HG03097 (cell line): ENCODE results near the gene DDRGK1.

Source experiments
- ATAC-seq: cut with Tn5 transposase; IDR thresholded peaks from one replicate; pipeline ENCODE4 v1.9.1; 2021; ENCODE audit not compliant: unreplicated experiment, low FRiP score

Gene DDRGK1

DNA sequence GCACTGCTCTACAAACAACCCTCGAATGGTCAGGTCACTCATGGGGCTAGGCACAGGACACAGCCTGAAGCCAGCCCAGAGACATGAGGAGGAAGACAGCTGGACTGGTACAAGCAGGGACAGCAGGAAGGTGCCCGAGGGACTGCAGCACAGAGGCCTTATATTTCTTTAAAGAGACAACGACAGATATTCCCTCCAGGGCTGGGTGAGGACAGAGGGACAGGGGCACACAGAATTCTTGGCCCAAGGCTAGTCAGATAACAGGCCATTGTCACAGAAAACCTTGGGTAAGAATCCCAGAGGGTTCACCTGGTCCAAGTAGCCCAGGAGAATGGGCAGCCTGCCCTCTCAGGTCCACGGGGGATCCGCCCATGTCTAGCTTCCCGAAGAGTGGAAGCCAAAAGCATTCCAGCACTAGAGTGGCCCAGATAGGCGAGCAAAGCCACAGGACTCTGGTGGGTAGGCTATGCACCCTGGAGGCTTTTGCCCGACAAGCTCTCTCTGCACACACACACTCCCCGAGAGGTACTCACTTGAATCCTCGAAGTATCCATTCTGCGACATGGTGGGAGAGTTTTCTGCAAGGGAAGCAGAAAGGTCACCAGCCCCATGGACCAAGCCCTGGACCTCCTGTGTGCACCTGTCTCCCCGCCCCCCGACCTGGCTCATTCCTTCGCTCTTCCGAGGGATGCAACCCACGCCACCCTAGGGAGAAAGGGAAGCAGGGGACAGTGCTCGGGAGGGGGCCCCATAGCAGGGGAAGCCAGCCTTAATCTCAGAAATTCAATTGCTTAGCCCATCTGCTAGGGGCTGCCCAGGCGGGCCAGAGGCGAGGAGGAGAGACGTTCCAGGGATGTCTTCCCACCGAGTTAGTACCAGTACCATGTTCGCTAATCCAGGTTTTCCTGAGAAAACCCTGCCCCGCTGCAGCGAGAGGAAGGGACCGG, 32.8 kb upstream of the DDRGK1 start:
- no peak for ATAC-seq

DNA sequence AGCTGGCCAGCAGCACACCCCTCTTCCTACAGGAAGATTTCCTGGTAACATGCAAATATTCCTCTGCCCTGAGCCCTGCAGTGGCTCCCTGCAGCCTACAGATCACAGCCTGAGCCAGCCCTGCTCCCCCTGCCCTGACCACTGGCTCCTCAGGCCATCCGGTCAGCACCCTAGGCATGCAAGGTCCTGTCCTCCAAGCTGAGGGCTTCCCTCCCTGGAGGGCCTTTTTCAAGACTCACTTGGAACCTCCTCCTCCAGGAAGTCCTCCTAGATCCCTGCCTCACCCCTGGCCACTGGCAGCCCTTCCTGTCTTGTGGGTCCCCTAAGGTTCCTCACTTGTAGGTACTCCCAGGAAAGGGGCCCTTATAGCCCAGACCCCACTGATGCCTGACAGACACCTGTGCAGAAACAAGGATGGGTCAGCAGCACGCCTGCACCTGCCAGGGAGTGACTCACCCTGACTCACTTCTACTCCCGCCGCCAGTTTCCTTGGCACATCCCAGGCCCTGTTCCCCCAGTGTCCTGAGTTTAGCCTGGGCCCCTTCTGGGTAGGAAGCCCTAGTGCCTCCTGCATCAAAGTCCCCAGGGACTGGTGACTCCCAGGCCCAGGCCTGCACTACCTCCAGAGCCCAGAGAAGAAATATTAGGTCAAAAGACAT, 31.3 kb upstream of the DDRGK1 start:
- ATAC-seq: no peak

DNA sequence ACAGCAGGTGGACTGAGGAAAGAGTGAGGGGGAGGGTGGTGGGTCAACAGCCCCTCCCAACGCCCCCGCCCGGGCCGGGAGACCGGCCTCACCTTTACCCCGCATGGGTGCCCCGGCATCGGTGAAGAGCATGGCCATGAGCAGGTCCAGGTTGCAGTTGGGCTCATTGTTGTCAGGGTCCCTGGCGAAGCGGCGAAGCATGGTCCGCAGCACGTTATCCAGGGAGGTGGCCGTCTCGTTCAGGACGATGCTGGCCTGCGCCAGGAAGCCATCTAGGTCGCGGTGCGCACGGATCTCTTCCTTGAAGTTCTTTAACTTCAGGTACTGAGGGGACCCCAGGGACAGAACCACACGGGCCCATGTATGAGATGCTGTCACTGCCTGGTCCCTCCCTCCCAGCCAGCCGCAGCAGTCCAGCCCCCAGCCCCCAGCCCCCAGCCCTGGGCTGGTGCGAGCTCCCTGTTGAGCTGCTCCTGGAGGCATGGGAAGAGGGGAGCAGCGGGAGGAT, 29.6 kb upstream of the DDRGK1 start:
- no peak for ATAC-seq

DNA sequence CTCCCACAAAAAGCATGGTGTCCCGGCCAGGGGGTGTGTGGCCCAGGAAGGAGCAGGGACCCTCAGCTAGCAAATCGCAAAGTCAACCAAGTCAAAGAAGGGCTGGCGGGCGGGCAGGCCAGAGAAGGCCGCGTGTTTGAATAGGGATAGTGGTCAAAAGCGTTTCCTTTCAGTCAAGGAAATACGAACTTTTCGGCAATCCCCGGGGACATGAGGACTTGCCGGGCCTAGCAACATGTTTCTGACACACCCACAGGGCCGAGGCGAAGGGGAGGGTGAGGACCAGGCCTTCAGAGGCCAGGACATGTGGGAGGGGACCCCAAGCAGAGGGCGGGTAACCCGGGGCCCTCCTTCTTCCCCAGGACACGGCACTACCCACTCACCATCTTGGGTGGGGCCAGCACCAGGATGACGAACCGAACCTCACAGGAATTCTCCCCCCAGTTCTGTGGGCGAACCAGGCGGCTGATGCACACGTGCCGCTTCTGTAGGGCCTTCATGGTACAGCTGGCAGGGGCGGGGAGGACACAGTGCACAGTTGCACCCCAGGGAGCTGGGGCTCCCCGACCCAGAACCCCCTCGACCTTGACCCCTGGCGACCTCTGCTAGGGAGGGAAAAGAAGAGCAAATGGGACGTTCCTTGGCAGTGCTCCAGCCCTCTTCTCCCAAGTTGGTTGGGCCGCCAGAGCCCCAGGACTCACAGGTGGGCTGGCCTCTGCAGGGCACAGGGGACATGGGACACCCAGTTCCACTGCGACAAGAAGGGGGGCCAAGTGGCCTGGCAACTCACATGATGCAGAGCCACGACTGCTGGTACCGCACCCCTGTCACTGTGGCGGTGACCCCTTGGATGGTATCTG, 28.9 kb upstream of the DDRGK1 start:
- no peak for ATAC-seq

DNA sequence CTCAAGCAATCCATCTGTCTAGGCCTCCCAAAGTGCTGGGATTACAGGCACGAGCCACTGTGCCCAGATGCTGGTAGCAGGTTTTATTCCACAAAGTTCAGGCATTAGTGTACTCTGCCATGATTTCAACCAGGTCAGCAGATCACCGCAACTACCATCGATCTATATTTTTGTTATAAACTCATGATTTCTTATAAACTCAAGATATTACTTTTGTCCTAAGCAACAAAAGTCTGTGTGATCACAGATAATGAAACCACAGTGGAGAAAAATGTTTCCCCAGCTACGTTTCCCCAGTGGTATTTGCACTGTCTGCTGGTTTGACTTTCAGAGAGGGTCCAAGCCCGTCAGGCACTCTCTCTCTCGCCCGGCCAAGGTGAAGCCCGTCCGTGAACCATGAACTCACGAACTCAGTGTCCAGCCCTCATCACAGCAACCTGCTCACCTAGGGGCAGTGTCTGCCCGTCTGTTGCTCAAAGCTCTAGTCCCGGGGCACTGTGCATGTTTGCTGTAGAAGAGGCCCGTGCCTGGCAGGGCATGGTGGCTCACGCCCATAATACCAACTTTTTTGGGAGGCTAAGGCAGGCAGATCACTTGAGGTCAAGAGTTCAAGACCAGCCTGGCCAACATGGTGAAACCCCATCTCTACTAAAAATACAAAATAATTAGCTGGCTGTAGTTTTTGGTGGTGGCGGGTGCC, 27.6 kb upstream of the DDRGK1 start:
- no peak for ATAC-seq

DNA sequence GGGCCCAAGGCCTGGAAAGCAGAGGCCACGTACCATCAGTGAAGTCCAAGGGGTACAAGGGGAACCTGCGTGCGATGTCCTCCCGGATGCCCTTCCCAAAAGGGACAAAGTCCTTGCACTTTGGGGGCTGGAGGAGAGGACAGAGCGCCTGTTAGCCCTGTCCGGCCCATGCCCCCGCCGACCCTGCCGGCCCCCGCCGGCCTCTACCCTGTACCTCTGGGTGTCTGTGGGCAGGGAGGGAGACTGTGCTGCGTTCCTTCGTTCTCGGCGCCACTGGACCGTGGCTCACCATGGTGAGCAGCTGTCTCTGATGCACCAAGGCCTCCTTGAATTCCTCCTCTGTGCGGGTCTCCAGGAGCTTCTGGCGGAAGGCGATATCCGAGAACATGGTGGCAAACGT, 26.6 kb upstream of the DDRGK1 start:
- ATAC-seq: no peak

DNA sequence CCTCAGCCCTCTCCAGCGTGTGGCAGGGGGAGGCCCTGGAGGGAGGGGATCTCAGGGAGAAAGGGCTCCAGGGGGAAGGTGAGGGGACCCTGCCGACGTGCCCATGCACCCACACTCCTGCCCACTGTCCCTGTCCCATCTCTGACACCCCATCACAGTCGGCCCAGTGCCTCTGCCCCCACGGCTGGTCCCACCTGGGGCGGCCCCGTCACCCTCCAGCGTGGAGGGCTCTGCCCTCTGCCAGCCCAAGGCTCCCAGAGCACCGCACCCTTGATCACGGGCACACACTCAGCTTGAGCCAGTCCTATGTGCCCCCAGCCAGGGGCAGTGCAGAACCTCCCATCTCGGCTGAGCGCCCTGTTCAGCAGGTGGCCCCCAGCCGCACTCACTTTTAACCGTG, 25.3 kb upstream of the DDRGK1 start:
- ATAC-seq: no peak

DNA sequence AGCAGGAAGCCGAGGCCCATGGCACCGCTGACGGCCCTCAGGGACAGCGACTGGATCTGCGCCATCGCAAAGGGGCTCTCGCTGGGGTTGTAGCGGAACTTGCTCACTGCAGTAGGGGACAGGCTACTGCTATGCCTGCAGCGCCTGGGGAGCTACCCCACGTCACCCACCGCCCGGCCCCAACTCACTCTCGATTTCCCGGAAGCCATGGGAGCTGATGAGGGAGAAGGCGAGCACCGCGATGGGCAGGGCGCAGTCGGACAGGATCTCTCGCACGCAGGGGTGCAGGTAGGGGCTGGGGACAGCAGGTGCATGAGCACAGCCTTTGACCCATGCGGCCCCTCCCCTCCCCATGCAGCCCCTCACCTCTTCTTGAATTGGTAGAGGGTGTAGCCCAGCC, 24.7 kb upstream of the DDRGK1 start:
- no peak for ATAC-seq

DNA sequence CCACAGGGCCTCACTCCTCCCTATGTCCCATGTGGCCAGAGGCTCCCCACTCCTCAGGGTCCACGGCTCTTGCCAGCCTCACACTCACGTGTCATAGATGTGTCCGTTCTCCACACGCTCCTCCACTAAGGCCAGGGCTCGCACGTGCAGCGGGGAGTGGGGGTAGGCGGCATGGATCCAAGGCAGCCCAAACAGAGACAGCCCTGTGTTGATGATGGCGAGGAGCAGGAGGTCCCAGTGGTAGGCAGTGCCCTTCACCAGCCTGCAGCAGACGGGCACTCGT, 24.2 kb upstream of the DDRGK1 start:
- no peak for ATAC-seq

DNA sequence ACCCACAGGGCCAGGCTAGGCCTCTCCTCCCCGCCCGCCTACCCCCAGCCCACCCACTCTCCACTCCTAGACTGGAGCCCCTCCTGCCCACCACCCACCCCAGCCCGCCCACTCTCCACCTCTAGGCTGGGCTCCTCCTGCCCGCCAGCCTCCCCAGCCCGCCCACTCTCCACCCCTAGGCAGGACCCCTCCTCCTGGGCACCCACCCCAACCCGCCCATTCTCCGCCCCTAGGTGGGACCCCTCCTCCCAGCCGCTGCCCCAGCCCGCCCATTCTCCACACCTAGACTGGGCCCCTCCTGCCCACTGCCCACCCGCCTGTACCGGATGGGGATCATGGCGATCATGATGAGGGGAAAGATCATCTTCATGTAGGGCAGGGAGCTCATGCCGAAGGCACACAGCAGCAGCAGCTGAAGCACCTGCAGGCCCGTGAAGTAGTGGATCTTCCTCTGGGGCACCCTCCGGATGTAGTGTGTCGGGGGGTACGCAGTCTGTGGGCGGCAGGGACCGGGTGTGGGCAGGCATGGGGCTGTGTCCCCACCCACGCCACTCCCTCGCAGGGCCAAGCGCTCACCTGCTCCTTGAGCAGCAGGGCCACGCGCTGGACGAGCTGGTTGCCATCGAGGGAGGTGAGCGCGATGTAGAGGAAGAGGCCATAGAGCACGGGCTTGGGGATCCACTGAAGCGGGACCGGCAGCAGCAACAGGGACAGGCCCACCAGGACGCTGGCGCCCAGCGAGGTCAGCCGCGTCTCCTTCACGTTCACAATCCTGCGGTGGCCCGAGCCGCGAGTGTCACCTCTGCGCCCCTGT, 23.7 kb upstream of the DDRGK1 start:
- ATAC-seq: no peak

DNA sequence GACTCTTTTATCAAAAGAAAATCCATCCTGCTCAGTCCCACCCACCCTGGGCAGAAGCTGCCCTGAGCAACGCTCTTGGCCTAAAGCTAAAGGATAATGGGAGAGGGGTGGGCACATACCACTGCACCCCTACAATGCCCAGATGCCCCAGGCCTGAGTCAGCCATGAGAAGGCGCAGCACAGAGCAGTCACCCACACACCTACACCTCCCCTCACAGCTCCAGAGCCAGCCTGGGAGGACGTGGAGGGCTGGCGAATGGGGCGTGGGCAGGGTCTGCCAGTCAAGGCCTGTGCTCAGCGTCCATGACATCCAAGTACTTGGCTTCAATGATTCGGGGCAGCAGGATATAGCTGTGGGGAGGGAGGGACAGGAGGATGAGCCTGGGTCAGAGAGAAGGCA, 23.0 kb upstream of the DDRGK1 start:
- ATAC-seq: no peak

DNA sequence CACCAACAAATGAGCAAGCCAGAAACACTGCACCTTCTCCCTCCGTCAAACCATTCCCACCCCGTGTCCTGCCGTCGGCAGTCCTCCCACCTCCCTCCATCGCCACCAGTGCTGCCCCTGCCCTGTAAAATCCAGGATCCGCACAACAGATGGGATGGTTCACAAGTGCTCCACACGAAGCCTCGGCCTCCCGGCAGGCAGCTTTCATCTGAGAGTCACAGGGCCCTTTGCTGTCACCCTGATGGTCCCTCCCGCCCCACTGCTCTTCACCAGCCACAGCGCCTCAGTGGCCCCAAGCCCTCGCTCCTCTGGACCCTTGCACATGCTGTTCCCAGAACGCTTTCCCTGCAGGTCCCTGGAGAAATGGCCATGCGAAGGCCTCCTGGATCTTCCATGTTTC, 22.4 kb upstream of the DDRGK1 start:
- no peak for ATAC-seq

DNA sequence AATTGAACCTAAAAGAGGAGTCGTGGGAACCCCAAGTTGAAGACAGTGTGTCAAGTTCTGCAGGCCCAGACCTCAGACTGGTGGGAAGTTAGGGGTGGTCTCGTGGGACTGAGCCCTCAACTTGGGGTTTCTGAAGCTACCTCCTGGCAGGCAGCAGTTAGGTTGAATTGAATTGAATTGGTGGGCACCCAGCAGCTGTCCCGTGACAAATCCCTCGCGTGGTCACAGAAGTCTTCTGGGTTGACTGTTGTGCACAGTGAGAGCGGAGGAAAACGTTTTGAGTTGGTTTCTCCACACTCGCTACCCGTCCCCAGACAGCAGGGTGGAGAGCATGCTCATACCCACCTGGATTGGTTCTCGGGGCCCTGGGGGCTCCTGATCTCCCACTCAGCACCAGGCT, 21.6 kb upstream of the DDRGK1 start:
- ATAC-seq: no peak

DNA sequence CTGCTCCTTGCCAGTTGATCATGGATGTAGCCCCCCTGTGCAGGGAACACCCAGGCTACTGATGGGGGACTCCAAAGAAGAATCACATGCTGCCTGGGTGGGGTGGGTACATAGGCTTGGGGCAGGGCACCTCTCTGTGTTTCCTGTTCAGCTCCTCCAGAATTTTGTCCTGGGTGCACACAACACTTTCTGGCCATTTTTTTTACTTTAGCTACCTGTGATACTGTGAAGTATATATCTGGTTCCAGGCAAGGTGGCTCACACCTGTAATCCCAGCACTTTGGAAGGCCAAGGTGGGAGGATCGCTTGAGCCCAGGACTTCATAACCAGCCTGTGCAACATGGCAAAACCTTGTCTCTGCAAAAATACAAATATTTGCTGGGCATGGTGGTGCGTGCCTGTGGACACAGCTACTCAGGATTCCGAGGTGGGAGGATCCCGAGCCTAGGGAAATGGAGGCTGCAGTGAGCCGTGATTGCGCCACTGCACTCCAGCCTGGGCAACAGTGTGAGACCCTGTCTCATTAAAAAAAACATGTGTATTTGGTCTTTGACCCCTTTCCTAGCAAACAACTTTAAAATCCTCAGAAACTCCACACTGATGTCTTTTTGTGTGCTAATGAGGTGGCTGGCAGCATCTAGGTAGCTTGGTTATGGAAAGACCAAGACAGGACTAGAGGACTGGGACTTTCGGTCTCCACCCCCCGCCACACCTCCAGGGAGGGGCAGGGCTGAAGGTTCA, 20.4 kb upstream of the DDRGK1 start:
- ATAC-seq: no peak

DNA sequence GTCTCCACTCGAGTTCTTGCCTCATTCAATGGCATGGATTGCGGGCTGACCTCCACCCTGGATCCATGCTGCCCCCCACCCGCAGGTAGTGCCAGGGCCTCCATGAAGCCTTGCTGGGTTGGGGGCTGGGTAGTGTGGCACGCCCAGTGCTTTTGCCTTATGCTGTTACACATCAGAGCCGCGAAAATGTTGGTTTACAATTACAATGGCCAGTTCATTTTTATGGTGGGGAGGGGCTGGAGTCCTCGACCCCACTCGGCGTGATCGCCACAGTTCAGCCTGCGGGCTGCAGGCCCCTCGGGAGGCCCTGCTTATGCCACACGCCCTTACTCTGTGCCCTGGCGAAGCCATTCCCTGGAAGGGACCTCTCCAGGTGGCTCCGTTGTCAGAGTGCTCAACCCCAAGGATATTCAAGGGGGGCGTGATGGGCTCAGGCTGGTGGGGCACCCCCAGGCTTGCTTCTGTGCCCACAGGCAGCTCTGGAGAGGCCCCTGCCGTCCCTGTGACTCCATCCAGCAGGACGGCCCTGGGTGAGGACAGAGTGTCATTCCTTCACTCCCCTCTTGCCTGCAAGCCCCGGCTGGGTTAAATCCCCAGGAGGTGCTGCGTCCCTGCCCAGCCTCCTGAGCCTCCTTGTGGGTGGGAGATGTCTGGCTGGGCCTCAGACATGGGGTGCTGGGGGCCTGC, 19.7 kb upstream of the DDRGK1 start:
- ATAC-seq: no peak

DNA sequence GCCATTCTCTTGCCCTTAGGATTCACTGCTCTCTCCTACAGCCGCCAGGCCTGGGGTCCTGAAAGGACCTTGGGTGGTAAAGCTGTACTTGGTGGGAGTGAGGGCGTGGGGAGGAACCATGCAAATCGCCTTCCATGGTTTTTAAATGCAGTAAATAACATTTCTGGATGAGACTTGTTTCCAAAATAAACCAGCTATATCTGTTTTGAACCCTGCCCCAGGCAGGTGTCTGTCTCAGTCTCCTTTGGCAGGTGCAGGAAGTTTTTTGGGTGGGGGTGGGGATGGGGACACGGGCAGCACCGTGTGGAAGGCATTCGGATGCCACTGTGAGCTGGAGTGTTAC, 19.1 kb upstream of the DDRGK1 start:
- no peak for ATAC-seq

DNA sequence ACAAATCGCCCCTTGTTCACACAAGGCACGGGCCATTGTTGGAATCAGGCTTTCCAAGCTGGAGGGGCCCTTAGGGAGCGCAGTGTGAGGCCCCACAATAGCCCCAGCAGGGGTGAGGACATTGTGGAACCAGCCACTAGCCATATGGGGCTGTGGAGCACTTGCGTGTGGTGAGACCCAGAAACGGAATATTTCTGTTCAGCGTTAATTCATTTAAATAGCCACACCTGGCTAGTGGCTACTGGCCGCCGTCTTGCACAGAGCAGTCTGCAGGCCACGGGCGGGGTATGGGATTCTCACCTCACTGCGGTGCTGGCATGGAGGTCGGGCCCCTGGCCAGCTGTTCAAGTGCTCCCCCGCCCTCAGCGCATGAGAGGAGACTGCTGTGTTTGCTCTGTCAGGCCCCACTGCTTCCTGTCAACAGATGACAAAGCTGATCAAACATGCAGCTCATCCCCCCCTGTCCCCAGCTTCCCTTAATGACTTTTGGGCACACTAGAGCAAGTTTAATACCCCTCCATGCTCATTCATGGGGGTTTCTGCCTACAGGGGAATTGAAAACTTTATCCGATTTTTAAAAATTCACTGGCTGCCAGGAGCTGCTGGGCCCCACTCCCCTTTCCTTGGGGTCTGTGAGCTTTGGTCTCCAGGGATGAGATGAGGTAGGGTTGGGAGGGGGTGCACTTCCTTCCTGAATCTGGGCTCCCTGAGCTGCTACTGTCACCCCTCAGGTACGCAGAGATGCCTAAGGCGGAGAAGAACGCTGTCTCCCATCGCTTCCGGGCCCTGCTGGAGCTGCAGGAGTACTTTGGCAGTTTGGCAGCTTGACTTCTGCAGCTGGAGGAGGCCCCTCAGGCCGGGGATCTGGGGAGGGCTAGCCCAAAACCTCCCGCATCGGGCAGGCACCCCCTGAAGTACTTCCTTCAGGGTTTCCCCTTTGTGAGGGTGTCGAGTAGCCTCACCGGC, 18.4 kb upstream of the DDRGK1 start:
- peak; percentile 49 for ATAC-seq
